HG02623 (cell line): ENCODE data around the gene ZNF579.
"Not testable (repeated sequence)": the region's sequence is repeated elsewhere in the genome, so short reads cannot be mapped to it uniquely, and the experiment has no call there.

Source experiments
- ATAC-seq: cut with Tn5 transposase; IDR thresholded peaks from one replicate; pipeline ENCODE4 v1.9.1; 2021; ENCODE audit warnings: moderate library complexity; ENCODE audit not compliant: unreplicated experiment

Gene ZNF579

GRCh38 chr19:55576746-55577145 is 3.9 kb downstream of the ZNF579 start:
- no peak for ATAC-seq

GRCh38 chr19:55573929-55574328 is 6.7 kb downstream of the ZNF579 start:
- not testable (repeated sequence) for ATAC-seq

GRCh38 chr19:55569477-55569876 is 11.2 kb downstream of the ZNF579 start:
- not testable (repeated sequence) for ATAC-seq

DNA sequence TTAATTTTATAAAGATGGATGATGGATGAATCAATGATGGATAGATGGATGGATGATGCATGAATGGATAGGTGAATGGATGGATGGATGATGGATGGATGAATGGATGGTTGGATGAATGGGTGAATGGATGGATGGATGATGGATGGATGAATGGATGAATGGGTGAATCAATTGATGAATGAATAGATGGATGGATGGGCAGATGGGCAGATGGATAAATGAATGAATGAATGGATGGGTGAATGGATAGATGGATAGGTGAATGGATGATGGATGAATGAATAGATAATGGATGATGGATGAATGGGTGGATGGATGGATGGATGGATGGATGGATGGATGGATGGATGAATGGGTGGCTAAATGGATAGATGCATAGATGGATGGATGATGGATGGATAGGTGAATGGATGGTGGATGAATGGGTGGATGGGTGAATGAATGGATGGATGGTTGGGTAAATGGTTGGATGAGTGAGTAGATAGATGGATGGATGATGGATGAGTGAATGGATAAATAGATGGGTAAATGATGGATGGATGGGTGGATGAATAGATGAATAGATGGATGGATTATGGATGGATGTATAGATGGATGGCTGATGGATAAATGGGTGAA is 12.8 kb downstream of the ZNF579 start:
- no peak for ATAC-seq

GRCh38 chr19:55566823-55567222 is 13.8 kb downstream of the ZNF579 start:
- no peak for ATAC-seq

GRCh38 chr19:55563261-55563690 is 17.4 kb downstream of the ZNF579 start:
- no peak for ATAC-seq

DNA sequence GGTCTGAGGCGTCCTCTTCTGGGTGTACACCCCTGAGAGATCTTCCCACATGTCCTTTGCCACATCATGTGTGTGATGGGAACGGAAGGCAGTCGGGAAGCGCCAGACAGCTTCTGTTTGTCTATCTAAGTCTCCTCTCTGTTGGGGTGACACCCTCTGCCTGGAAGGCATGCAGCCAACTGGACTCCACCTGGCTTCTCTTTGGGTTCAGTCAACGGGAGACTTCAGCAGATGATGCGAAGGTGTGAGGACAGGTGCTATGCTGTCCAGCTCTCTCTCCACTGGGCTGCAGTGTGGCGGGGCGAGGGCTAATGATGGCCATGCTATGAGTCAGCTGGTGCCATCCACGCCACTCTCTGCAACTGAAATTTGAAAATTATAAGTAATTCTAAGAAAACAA is 21.0 kb downstream of the ZNF579 start:
- no peak for ATAC-seq

DNA sequence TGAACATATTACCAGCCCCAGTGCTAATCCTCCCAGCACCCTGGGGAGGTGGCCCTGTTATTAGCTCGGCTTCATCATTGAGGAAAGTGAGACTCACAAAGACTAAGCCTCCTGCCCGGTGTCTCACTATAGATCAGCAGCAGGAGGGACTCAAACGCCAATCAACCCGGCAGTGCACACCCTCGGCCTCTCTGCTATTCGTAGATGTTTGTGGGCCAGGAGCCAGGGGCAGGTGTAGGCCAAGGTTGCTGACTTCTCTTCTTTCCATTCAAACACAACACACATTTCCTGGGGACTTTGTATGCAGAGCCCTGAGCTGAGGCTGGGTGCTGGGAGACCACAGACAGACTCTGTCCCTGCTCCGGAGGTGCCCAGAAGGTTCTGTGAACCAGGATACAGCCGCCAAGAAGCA is 25.9 kb downstream of the ZNF579 start:
- no peak for ATAC-seq

DNA sequence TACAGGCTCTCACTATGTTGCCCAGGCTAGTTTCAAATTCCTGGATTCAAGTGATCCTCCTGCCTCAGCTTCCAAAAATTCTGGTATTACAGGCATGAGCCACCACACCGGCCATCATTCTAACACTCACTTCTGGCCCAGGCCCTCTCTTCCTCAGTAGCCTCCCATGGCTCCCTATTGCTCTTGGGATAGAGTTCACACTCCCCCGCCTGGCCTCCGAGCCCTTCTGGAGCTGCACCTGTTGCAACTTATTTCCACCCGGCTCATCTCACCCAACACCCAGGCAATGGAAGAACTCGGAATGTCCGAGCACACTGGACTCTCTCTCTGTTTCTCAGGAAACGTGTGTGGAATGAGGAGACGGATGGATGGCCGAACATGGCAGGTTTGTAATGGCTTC is 26.3 kb downstream of the ZNF579 start:
- no peak for ATAC-seq

GRCh38 chr19:55553217-55554182 is 27.1 kb downstream of the ZNF579 start:
- no peak for ATAC-seq

DNA sequence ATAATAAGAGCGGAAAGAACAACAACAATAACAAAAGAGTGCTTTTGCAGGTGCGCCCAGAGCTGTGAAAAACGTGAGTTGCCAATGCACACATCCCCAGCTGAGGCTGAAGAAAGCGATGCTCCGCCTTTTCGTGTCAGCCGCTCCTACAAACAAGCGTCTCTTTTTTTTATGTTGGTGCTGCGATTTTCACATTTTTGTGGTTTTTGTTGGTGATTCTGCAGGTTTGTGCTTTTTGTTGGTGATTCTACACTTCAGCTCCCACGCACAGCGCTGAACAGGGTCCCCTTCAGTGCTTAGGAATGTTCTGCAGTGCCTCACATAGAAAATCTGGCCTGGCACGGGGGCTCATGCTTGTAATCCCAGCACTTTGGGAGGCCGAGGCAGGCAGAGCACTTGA is 28.0 kb downstream of the ZNF579 start:
- ATAC-seq = no peak

GRCh38 chr19:55552206-55552605 is 28.4 kb downstream of the ZNF579 start:
- no peak for ATAC-seq

DNA sequence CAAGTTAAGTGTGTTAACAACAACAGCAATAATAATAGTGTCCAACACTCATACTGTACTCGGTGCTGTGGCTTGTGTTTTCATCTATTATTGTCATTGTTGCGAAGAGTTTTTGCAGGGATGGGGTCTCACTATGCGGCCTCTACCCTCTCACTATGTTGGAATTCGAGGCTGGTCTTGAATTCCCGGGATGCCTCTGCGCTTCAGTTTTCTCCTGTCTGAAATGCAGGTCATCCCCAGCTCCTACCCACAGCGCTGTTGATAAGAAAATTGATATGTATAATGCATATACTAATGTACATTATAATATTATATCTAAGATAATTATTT is 30.4 kb downstream of the ZNF579 start:
- no peak for ATAC-seq

DNA sequence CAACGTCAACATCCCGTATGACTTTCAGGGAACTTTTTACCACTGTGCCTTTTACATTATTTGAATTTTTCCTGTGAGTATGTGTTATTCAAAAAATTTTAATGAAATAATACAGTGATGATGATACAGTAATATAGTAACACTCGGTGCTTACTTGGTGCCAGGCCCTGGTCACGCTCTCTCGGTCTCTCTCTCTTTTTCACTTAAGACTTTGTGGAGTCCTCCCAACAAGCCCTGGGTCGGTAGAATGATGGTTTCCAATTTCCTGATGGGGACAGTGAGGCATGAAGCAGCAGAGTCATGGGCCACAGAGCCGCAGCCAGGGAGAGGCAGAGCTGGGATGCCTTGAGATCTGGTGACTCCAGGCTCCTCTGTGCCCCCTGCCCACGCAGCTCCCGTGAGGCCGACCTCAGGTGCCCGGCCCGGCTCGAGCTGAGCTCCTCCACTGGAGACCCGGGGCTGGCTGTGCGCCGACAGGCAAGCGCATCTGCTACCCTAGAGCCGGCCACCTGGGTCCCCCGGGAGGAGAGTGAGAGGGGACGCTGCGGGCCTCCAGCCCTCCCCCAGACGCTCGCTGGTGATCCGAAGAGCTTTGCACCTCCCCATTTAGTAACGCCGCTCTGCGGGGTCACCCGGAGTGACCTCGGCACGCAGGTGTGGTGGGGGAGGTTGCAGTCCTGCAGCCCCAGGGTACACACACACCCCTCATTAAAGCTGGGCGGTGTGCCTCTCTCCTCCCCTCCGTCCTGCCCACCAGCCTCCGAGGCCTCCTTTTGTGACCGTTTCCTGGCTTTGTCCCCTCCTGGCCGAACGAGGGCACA is 30.9 kb downstream of the ZNF579 start:
- ATAC-seq = no peak

DNA sequence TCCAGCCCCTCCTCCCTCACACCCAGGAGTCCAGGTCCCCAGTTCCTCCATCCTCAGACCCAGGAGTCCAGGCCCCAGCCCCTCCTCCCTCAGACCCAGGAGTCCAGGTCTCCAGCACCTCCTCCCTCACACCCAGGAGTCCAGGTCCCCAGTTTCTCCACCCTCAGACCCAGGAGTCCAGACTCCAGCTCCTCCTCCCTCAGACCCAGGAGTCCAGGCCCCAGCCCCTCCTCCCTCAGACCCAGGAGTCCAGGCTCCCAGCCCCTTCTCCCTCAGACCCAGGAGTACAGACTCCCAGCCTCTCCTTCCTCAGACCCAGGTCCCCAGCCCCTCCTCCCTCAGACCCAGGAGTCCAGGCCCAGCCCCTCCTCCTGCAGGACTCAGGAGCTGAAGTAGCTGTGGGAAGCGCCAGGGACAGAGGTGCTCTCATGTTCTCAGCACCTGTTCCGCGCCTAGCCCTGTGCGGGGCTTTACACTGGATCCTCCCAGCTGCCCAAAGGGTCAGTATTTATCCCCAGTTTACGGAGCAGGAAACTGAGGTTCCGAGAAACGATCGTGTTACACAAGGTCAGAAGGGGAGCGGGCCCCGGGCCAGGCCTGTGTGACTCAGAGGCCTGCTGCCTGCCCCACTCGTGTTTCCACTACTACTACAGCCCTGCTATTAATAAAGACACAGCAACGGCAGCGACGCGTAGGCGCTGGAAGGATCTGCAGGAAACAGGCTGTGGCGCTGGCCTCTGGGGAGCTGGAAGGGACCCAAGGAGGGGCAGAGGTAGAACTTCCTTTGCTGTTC is 33.6 kb downstream of the ZNF579 start:
- no peak for ATAC-seq

GRCh38 chr19:55546011-55546410 is 34.6 kb downstream of the ZNF579 start:
- ATAC-seq = no peak

DNA sequence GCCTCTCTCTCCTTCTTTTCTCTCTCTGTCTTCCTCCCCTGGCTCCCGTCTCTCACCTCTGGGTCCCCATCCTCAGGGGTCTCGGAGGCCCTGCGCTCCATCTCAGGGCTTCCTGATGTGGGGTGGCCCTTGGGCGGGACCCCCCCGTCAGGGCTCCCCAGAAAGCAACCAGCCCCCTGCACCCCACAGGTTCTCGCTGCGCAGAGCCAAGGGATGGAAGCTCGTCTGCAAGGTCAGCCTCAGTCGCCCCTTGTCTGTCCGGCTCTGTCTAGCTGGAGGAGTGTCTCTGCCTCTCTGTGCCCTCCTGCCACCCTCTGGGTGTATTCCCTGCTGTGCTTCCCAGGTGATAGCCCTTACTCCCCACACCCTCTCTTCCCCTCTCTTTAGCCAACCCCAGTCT is 35.2 kb downstream of the ZNF579 start, which contains the start of gene SBK3:
Gene SBK3 (minus strand): TSS at position 101 of the 400 bp plus-strand sequence. CDS start 0 bp downstream, at position 101.
- no peak for ATAC-seq

DNA sequence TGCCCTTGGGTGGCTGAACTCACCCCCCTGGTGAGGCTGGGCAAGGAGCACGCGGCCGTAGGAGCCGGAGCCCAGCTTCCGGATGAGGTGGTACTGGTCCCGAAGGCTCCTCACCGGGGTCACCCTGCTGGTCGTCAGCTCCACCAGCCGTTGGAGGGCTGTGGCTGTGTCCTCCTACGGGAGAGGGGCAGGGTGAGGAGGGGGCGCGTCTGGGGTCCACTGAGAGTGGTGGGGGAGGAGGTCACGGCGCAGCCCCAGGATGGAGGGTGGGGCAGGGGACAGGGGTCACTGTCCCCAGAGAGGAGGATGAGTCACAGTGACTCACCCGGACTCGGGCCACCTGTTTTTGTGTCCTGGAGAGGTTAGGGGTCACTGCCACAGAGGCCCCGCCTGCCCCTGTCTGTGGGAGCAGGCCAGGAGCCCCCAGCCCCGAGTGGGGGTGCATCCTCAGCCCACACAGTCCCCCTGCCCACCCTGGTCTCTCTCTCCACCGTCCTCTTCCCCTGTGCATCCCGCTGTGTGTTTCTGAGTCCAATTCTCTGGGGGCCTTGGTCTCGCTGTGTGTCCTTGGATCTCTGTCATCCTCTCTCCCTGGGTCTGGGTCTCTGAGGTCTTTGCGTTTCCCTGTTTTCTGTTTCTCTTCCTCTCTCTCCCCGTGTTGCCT is 35.7 kb downstream of the ZNF579 start:
- no peak for ATAC-seq

GRCh38 chr19:55544014-55544413 is 36.6 kb downstream of the ZNF579 start:
- ATAC-seq = no peak

GRCh38 chr19:55543567-55543966 is 37.1 kb downstream of the ZNF579 start:
- no peak for ATAC-seq
